22Rv1 (cell line): ENCODE results near the gene OPTC.
"Not testable (repeated sequence)": the region's sequence is repeated elsewhere in the genome, so short reads cannot be mapped to it uniquely, and the experiment has no call there.

Source experiments
- H3K27ac ChIP-seq: fragments of 450-650 bp; 2 replicates; pipeline ENCODE4 v1.5.1; 2017
- ZFX ChIP-seq: fragments of 450-650 bp; IDR thresholded peaks from 2 replicates; pipeline ENCODE4 v1.6.1; 2017; ENCODE audit warnings: antibody characterized with exemption, borderline replicate concordance
- TF ChIP-seq, protein P1 (sequence below): fragments of 450-650 bp; IDR thresholded peaks from 2 replicates; pipeline ENCODE4 v1.5.1; 2017; ENCODE audit warnings: mild to moderate bottlenecking

Gene OPTC

GRCh38 chr1:203465948-203466347 is 28.0 kb upstream of the OPTC start:
- no peak overlapping the region for H3K27ac ChIP-seq
- no peak for TF ChIP-seq ZFX
- TF ChIP-seq, protein P1, sequence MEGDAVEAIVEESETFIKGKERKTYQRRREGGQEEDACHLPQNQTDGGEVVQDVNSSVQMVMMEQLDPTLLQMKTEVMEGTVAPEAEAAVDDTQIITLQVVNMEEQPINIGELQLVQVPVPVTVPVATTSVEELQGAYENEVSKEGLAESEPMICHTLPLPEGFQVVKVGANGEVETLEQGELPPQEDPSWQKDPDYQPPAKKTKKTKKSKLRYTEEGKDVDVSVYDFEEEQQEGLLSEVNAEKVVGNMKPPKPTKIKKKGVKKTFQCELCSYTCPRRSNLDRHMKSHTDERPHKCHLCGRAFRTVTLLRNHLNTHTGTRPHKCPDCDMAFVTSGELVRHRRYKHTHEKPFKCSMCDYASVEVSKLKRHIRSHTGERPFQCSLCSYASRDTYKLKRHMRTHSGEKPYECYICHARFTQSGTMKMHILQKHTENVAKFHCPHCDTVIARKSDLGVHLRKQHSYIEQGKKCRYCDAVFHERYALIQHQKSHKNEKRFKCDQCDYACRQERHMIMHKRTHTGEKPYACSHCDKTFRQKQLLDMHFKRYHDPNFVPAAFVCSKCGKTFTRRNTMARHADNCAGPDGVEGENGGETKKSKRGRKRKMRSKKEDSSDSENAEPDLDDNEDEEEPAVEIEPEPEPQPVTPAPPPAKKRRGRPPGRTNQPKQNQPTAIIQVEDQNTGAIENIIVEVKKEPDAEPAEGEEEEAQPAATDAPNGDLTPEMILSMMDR: no peak

DNA sequence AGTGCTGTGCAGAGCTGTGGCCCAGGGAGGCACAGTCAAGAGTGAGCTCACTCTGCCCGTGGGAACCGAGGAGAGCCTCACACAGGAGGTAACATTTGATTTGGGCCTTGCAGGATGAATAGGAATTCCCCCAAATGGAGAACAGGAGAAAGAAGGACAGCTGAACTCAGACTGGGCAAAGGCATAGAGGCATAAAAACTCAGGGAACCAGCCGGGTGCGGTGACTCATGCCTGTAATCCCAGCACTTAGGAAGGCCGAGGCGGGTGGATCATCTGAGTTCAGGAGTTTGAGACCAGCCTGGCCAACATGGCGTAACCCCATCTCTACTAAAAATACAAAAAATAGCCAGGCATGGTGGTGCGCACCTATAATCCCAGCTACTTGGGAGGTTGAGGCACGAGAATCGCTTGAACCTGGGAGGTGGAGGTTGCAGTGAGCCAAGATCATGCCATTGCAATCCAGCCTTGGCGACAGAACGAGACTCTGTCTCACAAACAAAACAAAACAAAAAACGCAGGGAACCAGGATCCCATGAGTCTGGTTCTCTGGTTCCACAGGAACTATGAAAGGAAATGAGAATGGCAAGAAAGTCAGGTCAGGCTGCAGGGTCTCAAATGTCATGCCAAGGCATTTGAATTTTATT is 26.9 kb upstream of the OPTC start:
- H3K27ac ChIP-seq: not testable (repeated sequence)

DNA sequence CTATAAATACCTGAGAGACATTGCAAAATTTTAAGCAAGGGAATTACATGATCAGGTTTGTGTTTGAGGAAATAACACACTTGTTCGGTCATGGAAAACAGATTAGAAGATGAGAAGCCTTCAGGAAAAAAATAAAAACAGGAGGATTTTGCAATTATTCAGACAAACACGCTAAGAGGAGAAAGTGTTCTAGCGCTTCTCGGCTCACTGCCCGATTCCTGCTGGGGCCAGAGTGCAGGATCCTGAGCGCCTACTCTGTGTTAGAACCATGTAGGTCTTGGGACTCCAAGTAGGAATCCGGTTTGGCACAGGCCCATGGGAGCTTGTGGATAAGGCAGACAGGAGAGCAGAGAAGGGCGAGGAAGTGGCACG is 26.4 kb upstream of the OPTC start:
- TF ChIP-seq, protein P1: no peak
- TF ChIP-seq ZFX: no peak
- H3K27ac ChIP-seq: no peak overlapping the region

GRCh38 chr1:203468326-203468725 is 25.6 kb upstream of the OPTC start:
- H3K27ac ChIP-seq: no peak overlapping the region
- no peak for TF ChIP-seq ZFX
- TF ChIP-seq, protein P1: no peak

GRCh38 chr1:203470240-203470639 is 23.7 kb upstream of the OPTC start:
- no peak for TF ChIP-seq ZFX
- TF ChIP-seq, protein P1: no peak
- H3K27ac ChIP-seq: no peak overlapping the region

- no peak for TF ChIP-seq ZFX
- TF ChIP-seq, protein P1: no peak
- H3K27ac ChIP-seq: no peak overlapping the region
Measured at GRCh38 chr1:203471841-203472240, 22.1 kb upstream of the OPTC start.

GRCh38 chr1:203473281-203473680 is 20.7 kb upstream of the OPTC start:
- TF ChIP-seq ZFX: no peak
- TF ChIP-seq, protein P1: no peak
- no peak overlapping the region for H3K27ac ChIP-seq

DNA sequence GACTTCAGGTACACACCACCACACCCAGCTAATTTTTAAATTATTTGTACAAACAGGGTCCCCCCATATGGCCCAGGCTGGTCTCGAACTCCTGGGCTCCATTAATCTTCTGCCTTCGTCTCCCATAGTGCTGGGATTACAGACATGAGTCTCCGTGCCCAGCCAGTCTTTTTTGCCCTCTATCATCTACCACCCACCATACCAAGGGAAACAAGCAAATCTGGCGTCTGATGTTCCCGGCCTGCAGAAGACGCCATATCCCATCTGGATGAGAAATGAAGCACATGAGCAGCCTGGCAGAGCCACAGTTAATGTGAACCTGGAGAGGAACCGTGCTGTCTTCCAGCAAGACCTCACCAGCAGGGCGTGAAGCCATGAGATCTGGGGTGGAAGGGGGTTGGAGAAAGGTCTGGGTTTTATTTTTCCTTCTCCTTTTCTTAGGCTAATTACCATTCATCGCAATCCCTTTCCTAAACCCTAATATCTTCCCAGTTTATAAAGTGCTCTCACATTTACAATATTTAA is 20.1 kb upstream of the OPTC start:
- TF ChIP-seq, protein P1: no peak
- no peak for TF ChIP-seq ZFX
- no peak overlapping the region for H3K27ac ChIP-seq
